GM12864 (cell line): ENCODE data around the gene HSPA6.
A peak's percentile ranks its signal among the peaks of the same experiment; 100 is the strongest.
"Not testable (repeated sequence)": the region's sequence is repeated elsewhere in the genome, so short reads cannot be mapped to it uniquely, and the experiment has no call there.

Experiments
- DNase-seq: peaks from one replicate; pipeline ENCODE4 v3.0.0-alpha.2; 2011; ENCODE audit warnings: low read depth
- H3K4me3 ChIP-seq: 2 replicates; pipeline ENCODE4 v1.5.1; 2011; ENCODE audit warnings: mild to moderate bottlenecking, low read depth, low read length, control low read depth
- TF ChIP-seq, protein P1 (sequence below): IDR thresholded peaks from 2 replicates; pipeline ENCODE4 v1.5.1; 2011; ENCODE audit warnings: low read depth, mild to moderate bottlenecking, moderate library complexity, low read length, control low read depth, inconsistent platforms; ENCODE audit errors: missing control alignments

The HSPA6 gene

DNA sequence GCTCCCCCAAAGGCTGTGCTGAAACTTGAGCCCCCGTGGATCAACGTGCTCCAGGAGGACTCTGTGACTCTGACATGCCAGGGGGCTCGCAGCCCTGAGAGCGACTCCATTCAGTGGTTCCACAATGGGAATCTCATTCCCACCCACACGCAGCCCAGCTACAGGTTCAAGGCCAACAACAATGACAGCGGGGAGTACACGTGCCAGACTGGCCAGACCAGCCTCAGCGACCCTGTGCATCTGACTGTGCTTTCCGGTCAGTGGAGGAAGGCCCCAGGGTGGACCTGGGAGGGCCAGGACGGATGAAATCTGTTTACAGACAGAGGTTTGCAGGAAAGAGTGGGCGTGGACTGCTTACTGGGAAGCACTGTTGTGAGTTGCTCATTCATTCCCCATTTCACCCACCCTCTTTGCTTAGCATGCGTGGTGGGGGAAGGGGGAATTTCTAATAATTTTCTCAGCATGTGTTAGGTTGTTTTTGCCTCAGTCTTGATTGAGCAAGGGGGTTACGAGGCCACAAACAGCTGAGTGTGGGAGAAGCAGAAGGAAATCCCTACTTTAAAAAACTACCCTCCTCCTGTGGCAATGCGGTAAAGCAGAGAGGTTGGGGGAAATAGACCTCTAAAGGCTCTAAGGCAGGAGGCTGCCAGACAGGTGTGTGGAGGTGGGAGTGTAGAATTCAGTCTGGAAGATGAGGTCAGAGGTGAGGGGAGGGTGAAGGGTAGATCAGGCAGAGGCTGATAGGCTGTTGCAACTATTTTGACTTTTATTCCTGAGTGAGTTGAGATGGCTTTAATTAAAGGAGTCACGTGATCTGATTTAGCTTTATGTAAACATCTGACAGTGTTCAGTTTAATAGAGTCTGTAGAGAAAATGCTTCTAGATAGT lies 17.8 kb upstream of the HSPA6 start:
- DNase-seq: no peak
- TF ChIP-seq, protein P1, sequence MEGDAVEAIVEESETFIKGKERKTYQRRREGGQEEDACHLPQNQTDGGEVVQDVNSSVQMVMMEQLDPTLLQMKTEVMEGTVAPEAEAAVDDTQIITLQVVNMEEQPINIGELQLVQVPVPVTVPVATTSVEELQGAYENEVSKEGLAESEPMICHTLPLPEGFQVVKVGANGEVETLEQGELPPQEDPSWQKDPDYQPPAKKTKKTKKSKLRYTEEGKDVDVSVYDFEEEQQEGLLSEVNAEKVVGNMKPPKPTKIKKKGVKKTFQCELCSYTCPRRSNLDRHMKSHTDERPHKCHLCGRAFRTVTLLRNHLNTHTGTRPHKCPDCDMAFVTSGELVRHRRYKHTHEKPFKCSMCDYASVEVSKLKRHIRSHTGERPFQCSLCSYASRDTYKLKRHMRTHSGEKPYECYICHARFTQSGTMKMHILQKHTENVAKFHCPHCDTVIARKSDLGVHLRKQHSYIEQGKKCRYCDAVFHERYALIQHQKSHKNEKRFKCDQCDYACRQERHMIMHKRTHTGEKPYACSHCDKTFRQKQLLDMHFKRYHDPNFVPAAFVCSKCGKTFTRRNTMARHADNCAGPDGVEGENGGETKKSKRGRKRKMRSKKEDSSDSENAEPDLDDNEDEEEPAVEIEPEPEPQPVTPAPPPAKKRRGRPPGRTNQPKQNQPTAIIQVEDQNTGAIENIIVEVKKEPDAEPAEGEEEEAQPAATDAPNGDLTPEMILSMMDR: no peak
- H3K4me3 ChIP-seq: no peak overlapping the region

DNA sequence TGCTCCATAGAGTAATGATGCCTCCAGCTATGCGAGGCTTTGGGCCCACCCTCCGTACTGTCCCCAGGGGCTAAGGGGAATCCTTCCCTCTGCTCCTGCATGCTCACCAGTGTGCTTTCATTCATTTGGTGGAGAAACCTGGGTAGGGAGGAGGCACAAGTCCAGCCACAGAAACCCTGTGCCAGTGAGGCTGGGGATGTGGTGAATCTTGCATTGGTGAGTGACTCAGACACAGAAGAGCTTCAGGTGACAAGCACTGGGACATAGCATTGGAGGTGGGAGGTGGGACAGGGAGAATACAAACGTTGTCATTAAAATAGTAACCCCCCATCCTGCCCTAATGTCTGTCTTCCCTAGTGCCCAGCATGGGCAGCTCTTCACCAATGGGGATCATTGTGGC lies 13.9 kb upstream of the HSPA6 start:
- no peak overlapping the region for H3K4me3 ChIP-seq
- no peak for DNase-seq
- TF ChIP-seq, protein P1: no peak

DNA sequence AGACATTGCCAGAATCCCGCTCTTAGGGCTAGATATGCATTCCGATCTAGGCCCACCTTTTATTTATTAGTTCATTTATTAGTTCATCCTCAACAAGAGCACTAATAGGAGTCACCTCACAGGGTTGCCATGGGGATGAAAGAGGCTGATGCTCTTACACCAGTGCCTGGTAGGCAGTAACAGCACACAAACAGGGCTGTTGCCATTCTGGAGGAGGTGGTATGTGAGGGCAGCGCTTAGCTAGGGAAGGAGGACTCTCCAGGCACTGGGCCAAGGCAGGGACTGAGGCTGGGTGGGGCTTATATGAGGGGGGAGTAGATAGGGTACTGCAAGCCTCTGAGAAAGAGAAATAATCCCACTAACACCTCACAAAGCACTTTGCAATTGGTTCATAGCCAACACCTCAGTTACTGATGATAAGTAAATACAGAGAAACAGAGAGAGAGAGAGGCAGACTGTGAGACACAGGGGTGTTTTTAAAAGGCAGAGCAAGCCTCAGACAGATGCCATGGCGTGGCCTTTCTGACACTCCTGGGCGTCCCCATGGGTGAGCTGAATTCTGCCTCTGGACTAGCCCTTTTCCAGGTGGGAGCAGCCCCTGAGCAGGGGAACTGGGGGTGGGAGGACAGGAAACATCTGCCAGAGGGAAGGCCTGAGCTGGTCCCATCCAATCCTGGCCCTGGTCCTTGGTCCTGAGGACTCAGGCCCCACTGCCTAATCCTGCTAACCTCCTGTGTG lies 13.2 kb upstream of the HSPA6 start:
- TF ChIP-seq, protein P1: no peak
- DNase-seq: no peak
- H3K4me3 ChIP-seq: no peak overlapping the region

DNA sequence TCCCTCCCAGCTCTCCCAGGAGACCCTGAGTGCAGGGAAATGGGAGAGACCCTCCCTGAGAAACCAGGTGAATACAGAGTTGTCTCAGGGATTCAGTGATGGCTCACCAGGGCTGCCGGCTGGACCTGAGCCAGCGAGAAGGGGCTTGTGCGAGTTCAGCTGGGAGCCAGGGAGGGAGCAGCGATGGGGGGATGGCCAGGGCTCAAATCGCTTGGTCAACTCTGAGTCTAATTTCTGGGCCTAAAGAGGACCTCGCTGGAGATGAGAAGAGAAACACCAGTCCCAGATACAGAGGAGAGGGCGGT lies 12.6 kb upstream of the HSPA6 start:
- no peak overlapping the region for H3K4me3 ChIP-seq
- DNase-seq: no peak
- TF ChIP-seq, protein P1: no peak

DNA sequence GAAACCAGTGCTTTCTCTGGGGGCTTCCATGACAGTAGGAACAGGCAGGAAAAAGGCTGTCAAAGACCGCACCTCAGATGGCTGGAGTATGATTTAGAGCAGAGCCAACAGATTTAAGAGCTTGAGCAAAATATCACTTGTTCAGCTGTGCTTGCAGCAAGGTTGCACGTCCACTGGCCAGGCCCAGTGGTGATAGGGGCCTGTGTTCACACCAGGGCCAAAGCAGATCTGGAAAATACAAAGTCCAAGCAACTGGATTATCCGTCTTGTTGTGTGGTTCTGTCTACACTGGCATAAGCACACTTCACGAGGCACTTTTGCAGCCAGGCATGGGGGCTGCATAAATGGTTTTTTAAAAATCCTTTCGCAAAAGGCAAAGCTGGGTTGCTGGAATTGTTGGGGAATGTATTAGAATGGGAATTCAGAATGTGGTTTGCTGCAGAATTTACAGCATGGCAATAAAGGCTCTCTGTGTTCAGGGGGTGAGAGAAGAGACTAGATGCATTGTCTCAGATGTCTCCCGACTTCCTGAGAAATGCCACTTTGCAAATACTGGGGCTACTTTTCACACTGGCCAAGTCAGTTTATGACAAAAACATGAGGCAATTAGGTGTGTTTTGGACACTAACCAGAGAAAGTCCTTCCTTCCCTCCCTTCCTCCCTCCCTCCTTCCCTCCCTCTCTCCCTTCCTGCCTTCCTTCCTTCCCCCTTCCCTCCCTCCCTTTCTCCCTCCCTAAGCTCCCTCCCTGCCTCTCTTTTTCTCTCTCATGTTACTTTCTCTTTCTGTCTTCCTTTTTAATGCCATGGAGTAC lies 11.5 kb upstream of the HSPA6 start:
- DNase-seq, H3K4me3 ChIP-seq: not testable (repeated sequence)

DNA sequence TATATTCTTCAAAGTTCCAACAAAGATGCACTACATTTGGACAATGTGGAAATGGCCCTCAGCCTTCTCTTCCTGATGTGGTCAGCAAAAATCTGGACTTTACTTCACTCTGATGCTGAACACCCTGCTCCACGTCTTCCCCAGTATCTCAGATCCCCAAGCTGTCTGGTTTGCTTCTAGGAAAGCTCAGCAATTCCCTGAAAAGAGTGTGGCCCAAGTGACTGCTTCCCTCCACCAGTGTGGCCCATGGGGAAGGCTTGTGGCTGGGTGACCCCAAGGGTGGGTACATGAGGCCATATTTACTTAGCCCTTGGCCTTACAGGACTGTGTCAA lies 10.9 kb upstream of the HSPA6 start:
- not testable (repeated sequence) for DNase-seq, H3K4me3 ChIP-seq

DNA sequence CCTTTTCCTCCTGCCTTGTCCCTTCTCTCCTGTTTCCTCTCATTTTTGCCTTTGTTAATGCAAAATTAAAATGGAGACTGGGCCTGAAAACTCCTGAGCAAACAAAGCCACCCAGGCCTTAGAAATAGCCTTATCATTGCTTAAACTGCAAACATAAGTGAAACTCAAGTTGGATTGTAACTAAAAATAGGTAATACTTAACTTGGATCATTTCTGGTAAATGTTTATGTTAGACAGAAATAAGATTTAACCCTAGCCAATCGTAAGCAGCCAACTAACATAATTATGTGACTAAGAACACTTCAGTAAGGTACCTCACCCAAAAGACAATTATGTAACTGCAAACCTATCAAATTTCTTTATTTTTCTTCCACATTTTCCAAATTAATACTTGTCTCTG lies 10.4 kb upstream of the HSPA6 start:
- DNase-seq: not testable (repeated sequence)

DNA sequence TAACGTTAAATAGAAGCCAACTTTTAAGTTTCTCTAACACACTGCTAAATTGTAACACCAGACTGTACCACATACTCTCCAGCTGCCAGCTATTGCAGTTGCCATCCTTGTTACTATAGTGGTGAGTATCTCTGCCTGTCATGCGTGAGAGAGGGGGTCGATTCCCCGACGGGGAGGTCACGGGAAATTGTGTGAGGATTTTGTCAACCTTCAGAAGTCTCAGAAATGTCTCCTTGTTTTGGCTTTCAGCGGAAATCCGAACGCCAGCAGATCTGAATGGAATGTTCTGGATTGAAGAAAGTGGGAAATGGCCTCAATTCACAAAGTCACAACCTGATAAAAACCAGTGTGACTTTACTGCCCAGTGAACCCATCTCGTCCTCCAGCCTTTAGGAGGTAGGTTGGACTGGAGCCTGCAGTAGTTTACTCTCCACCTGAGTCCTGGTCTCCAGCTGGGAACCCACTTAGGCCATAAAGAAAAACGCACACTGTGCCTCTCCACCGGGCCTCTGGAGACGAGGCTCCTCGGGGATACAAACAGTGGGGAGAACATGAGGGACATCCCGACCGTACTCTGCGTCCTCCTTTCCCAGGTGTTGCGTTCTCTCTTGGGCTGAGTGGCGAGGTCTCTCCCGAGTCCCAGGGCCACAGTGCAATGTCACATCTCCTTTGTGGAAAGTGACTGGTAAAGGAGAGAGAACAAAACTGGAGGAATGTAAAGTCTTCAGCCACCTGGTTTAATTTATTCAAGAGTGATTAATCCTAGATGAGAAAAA lies 1.1 kb upstream of the HSPA6 start:
- not testable (repeated sequence) for DNase-seq, H3K4me3 ChIP-seq

More for the DNA sequence above, 10.4 kb upstream of the HSPA6 start:
- not testable (repeated sequence) for H3K4me3 ChIP-seq

DNA sequence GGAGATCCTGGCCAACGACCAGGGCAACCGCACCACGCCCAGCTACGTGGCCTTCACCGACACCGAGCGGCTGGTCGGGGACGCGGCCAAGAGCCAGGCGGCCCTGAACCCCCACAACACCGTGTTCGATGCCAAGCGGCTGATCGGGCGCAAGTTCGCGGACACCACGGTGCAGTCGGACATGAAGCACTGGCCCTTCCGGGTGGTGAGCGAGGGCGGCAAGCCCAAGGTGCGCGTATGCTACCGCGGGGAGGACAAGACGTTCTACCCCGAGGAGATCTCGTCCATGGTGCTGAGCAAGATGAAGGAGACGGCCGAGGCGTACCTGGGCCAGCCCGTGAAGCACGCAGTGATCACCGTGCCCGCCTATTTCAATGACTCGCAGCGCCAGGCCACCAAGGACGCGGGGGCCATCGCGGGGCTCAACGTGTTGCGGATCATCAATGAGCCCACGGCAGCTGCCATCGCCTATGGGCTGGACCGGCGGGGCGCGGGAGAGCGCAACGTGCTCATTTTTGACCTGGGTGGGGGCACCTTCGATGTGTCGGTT lies 477 bp downstream of the HSPA6 start:
- DNase-seq: not testable (repeated sequence)
- H3K4me3 ChIP-seq: peak overlapping the region; percentile 51

DNA sequence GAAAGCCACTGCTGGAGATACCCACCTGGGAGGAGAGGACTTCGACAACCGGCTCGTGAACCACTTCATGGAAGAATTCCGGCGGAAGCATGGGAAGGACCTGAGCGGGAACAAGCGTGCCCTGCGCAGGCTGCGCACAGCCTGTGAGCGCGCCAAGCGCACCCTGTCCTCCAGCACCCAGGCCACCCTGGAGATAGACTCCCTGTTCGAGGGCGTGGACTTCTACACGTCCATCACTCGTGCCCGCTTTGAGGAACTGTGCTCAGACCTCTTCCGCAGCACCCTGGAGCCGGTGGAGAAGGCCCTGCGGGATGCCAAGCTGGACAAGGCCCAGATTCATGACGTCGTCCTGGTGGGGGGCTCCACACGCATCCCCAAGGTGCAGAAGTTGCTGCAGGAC lies 981 bp downstream of the HSPA6 start:
- H3K4me3 ChIP-seq: peak overlapping the region; percentile 51; the same call in 1 of the 2 replicates
- DNase-seq: not testable (repeated sequence)

DNA sequence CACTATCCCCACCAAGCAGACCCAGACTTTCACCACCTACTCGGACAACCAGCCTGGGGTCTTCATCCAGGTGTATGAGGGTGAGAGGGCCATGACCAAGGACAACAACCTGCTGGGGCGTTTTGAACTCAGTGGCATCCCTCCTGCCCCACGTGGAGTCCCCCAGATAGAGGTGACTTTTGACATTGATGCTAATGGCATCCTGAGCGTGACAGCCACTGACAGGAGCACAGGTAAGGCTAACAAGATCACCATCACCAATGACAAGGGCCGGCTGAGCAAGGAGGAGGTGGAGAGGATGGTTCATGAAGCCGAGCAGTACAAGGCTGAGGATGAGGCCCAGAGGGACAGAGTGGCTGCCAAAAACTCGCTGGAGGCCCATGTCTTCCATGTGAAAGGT lies 1.6 kb downstream of the HSPA6 start:
- DNase-seq, H3K4me3 ChIP-seq: not testable (repeated sequence)

DNA sequence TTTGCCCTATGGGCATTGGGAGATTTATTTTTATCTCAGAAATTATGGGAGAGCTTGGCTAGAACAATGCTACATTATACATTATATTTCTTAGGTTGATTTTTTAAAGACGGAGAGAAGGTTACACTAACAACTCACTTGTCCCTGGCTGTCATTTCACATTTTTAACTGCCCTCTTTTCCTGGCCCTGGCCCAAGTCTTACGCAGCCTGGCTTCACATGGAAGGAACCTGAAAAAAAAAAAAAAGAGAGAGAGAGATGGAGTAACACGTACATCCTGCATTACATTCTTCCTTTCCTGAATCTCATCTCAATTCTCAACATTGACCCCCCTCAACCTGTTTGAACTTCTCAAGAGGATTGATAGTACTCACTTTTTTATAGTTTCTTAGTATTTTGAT lies 4.2 kb downstream of the HSPA6 start:
- not testable (repeated sequence) for DNase-seq

DNA sequence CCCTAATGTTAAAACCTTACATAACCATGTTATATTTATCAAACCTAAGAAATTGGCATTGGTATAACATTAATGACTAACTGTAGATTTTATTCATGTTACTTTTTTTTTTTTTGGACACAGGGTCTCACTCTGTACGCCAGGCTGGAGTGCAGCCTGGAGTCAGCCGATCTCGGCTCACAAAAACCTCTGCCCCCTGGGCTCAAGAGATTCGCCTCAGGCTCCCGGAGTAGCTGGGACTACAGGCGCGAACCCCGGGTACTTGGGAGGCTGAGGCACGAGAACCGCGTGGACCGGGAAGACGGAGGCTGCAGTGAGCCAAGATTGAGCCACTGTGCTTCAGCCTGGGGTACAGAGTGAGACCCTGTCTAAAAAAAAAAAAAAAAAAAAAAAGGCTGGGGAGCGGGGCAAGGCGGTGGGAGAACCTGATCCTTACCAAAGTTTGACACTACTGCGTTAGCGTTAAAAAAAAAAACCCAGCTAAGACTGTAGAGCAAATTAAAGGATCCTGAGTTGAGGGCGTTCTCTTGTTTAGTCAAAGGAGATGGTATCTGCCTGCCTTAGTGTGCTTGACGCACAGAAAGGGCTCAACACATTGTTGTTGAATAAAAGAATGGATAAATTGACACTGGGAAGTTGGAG lies 5.2 kb downstream of the HSPA6 start:
- not testable (repeated sequence) for DNase-seq, H3K4me3 ChIP-seq

More for the DNA sequence above, 4.2 kb downstream of the HSPA6 start:
- H3K4me3 ChIP-seq: not testable (repeated sequence)
